HepG2 (cell line): ENCODE data around the gene CADPS. TPM values are rescaled to one million over a fixed set of nuclear protein-coding genes. Genes with fewer than 3 reads are reported as not detected.

Source experiments
- ATAC-seq: fragments of 200-7000 bp; cut with Tn5 transposase; 3 replicates; pipeline ENCODE4 v1.9.1; 2020; ENCODE audit warnings: mild to moderate bottlenecking, moderate library complexity
- BruUV-seq: library from RNA; stranded (reverse); fragments of 400-500 nt; replicated peaks from 2 replicates; lab custom pipeline; 2021; lab: Mats Ljungman, UMichigan
- CTCF ChIA-PET: fragments of 300-600 bp; formaldehyde crosslinking; extraction: SDS; loops from one replicate; lab custom pipeline; 2021; ENCODE audit warnings: low total read pairs, inconsistent platforms, low intra/inter-chr PET ratio; lab: Yijun Ruan, JAX
- POLR2A ChIA-PET: fragments of 350-600 bp; sonication (Branson Sonifier 250); formaldehyde crosslinking; loops from one replicate; lab custom pipeline; 2020; ENCODE audit warnings: antibody characterized with exemption, inconsistent platforms; lab: Yijun Ruan, JAX
- DNase-seq: peaks from one replicate; pipeline ENCODE4 v3.0.0-alpha.2; 2015; ENCODE audit warnings: low spot score
- FAIRE-seq: peaks from 3 replicates; lab custom pipeline; 2011; peaks lifted over from hg19 to GRCh38; lab: Jason Lieb, UNC
- H2AFZ ChIP-seq: one replicate; pipeline ENCODE4 v1.6.1; 2011; ENCODE audit warnings: low read length, inconsistent platforms
- H3K27ac ChIP-seq: fragments of 300-600 bp; 3 replicates; pipeline ENCODE4 v1.8.0; 2011; ENCODE audit warnings: mixed run types, mild to moderate bottlenecking, mixed read lengths, low read length, inconsistent platforms; ENCODE audit not compliant: insufficient read depth; ENCODE audit errors: extremely low read length
- H3K27me3 ChIP-seq, 2 experiments: fragments of 200-600 bp in 1 of 2; 2 replicates in 1 of 2; 3 replicates in 1 of 2; pipeline versions ENCODE4 v1.6.0 to v1.8.0; 2011; ENCODE audit warnings: low read length in 2 of 2, mild to moderate bottlenecking in 2 of 2, moderate library complexity in 2 of 2, inconsistent platforms in 1 of 2; ENCODE audit not compliant: insufficient read depth in 2 of 2, control insufficient read depth in 1 of 2
- H3K36me3 ChIP-seq, 2 experiments: fragments of 200-600 bp in 1 of 2; replicated peaks in 1 of 2; 2 replicates in 1 of 2; 3 replicates in 1 of 2; pipeline versions ENCODE4 v1.5.1 to v1.8.0; 2011; ENCODE audit warnings: low read length in 2 of 2, inconsistent platforms in 1 of 2; ENCODE audit not compliant: insufficient read depth in 2 of 2, control insufficient read depth in 1 of 2
- H3K4me1 ChIP-seq: 2 replicates; pipeline ENCODE4 v1.5.1; 2012; ENCODE audit warnings: low read length, inconsistent platforms; ENCODE audit not compliant: insufficient read depth
- H3K4me2 ChIP-seq: 2 replicates; pipeline ENCODE4 v1.6.0; 2011; ENCODE audit warnings: low read depth, low read length, inconsistent platforms
- H3K4me3 ChIP-seq, 3 experiments: fragments of 200-600 bp in 1 of 3; sonication (generic), shearing (Covaris generic) in 1 of 3; replicated peaks in 1 of 3; 2 replicates each; pipeline ENCODE4 v1.5.1; 2011 to 2016; ENCODE audit warnings: low read length in 3 of 3, inconsistent platforms in 2 of 3, low read depth in 2 of 3, mild to moderate bottlenecking in 2 of 3, control low read depth in 1 of 3, mixed read lengths in 1 of 3; ENCODE audit not compliant: insufficient read depth in 1 of 3
- H3K79me2 ChIP-seq: one replicate; pipeline ENCODE4 v1.6.1; 2011; ENCODE audit warnings: low read length, inconsistent platforms; ENCODE audit not compliant: insufficient read depth
- H3K9ac ChIP-seq: 2 replicates; pipeline ENCODE4 v1.6.0; 2011; ENCODE audit warnings: mild to moderate bottlenecking, low read depth, low read length, inconsistent platforms; ENCODE audit not compliant: insufficient read depth
- H3K9me3 ChIP-seq: 2 replicates; pipeline ENCODE4 v1.5.1; 2012; ENCODE audit warnings: mild to moderate bottlenecking, low read length
- H4K20me1 ChIP-seq: 2 replicates; pipeline ENCODE4 v1.6.0; 2011; ENCODE audit warnings: inconsistent platforms, mild to moderate bottlenecking, low read length, moderate library complexity; ENCODE audit not compliant: insufficient read depth
- BORCS8-MEF2B ChIP-seq: sonication (generic); formaldehyde crosslinking; IDR thresholded peaks from 2 replicates; pipeline ENCODE4 v1.8.0; 2022; ENCODE audit warnings: mild to moderate bottlenecking, missing genetic modification reagents
- JDP2 ChIP-seq: sonication (generic); formaldehyde crosslinking; IDR thresholded peaks from 2 replicates; pipeline ENCODE4 v1.8.1; 2022; ENCODE audit warnings: missing genetic modification reagents, borderline replicate concordance
- KLF16 ChIP-seq, 2 experiments: sonication (generic) in 1 of 2; formaldehyde crosslinking in 1 of 2; IDR thresholded peaks; 2 replicates each; pipeline versions ENCODE4 v1.6.1 to v1.8.0; 2016 to 2023; ENCODE audit warnings: missing genetic modification reagents in 2 of 2, missing compliant biosample characterization in 1 of 2
- KMT2B ChIP-seq: IDR thresholded peaks from 2 replicates; pipeline ENCODE4 v1.6.1; 2016; ENCODE audit warnings: missing genetic modification reagents, missing compliant biosample characterization
- MIER3 ChIP-seq: IDR thresholded peaks from 2 replicates; pipeline ENCODE4 v1.6.1; 2016; ENCODE audit warnings: missing compliant biosample characterization, borderline replicate concordance
- NONO ChIP-seq, 2 experiments: fragments of 450-650 bp in 1 of 2; sonication (generic) in 1 of 2; formaldehyde crosslinking in 1 of 2; IDR thresholded peaks in 1 of 2; conservative IDR thresholded peaks in 1 of 2; 2 replicates each; pipeline versions ENCODE4 v1.6.1 to v1.8.0; 2017 to 2022; ENCODE audit warnings: mild to moderate bottlenecking in 1 of 2, missing genetic modification reagents in 1 of 2, moderate library complexity in 1 of 2
- RERE ChIP-seq: IDR thresholded peaks from 2 replicates; pipeline ENCODE4 v1.6.1; 2016; ENCODE audit warnings: low read depth, missing genetic modification reagents, missing compliant biosample characterization
- YEATS2 ChIP-seq: sonication (generic); formaldehyde crosslinking; IDR thresholded peaks from 2 replicates; pipeline ENCODE4 v1.4.0; 2020; ENCODE audit warnings: missing genetic modification reagents, borderline replicate concordance
- ZFX ChIP-seq: sonication (generic); formaldehyde crosslinking; IDR thresholded peaks from 2 replicates; pipeline ENCODE4 v1.4.0; 2020; ENCODE audit warnings: mild to moderate bottlenecking, low read depth, missing genetic modification reagents, moderate library complexity
- ZNF484 ChIP-seq: sonication (generic); formaldehyde crosslinking; IDR thresholded peaks from 2 replicates; pipeline ENCODE4 v1.5.1; 2020; ENCODE audit warnings: mild to moderate bottlenecking, low read depth, missing genetic modification reagents, borderline replicate concordance
- ZNF543 ChIP-seq: sonication (generic); formaldehyde crosslinking; IDR thresholded peaks from 2 replicates; pipeline ENCODE4 v1.4.0; 2020; ENCODE audit warnings: mild to moderate bottlenecking, missing genetic modification reagents
- ZNF576 ChIP-seq: sonication (generic); formaldehyde crosslinking; IDR thresholded peaks from 2 replicates; pipeline ENCODE4 v1.4.0; 2020; ENCODE audit warnings: mild to moderate bottlenecking, missing genetic modification reagents
- WGBS: methylation state at CpG from one replicate; pipeline ENCODE4 v1.1.6; 2017; ENCODE audit warnings: low lambda C conversion rate; 5-methylcytosine and 5-hydroxymethylcytosine counted together
- in situ Hi-C: cut with HindIII; loops from 2 replicates; pipeline ENCODE4 v1.10.0; 2017; ENCODE audit warnings: low pct_unique_long_range_greater_than_20kb; ENCODE audit not compliant: extremely low pct_ligation_motif_present
- intact Hi-C: fragments of 100-400 bp; cut with micrococcal nuclease; formaldehyde crosslinking; loops from one replicate; pipeline ENCODE4 v1.10.0; 2022; ENCODE audit not compliant: unreplicated experiment
- polyA plus RNA-seq, 8 experiments: library from polyadenylated mRNA; depleted of rRNA in 3 of 8; stranded (reverse) in 7 of 8; unstranded in 1 of 8; fragments of >200 nt; fragmentation: Illumina TruSeq in 4 of 8; extraction: Trizol in 4 of 8; gene quantifications; 2 replicates each; pipeline versions ENCODE4 v1.2.1 to v1.2.3, GENCODE V29; 2011 to 2016; ENCODE audit warnings: low read depth in 4 of 8, missing spikeins in 1 of 8, mixed read lengths in 1 of 8; ENCODE audit not compliant: insufficient read depth in 1 of 8
- total RNA-seq, 5 experiments: library from RNA; depleted of rRNA; stranded (reverse); fragments of >200 nt; fragmentation: Illumina TruSeq; extraction: Trizol; gene quantifications; 2 replicates each; pipeline ENCODE4 v1.2.3, GENCODE V29; 2016; ENCODE audit warnings: low read depth in 1 of 5
- TF ChIP-seq, protein P1 (sequence below): sonication (generic); formaldehyde crosslinking; IDR thresholded peaks from 2 replicates; pipeline ENCODE4 v1.9.0; 2021; ENCODE audit warnings: missing genetic modification reagents, borderline replicate concordance
- TF ChIP-seq, protein P2 (sequence below): sonication (generic); formaldehyde crosslinking; IDR thresholded peaks from 2 replicates; pipeline ENCODE4 v1.9.0; 2021; ENCODE audit warnings: missing genetic modification reagents, borderline replicate concordance

Gene CADPS
- total and polyA plus RNA-seq, 2 of the 13 experiments (the other 11 are each of a cell fraction or from before 2014, with no cell fraction given) = not detected

- Histone ChIP-seq H3K4me3 (no peak overlapping the region), H3K4me2 (no peak overlapping the region), H3K4me1 (no peaks in the 10 kb centered on the region), H3K9ac (no peak overlapping the region), H3K9me3 (no peaks in the 10 kb centered on the region), H3K79me2 (no peaks in the 10 kb centered on the region), H3K27me3 (no peaks in the 10 kb centered on the region; a peak in 1 of 5 replicates), H3K36me3 (no peaks in the 10 kb centered on the region), H4K20me1 (no peaks in the 10 kb centered on the region), H2AFZ (no peak overlapping the region), H3K27ac (no peak overlapping the region)
- DNase-seq = no peak
- ChIA-PET POLR2A (no interaction called here), CTCF (no interaction called here)
- intact Hi-C loops = no loop called here
- no peak for FAIRE-seq
- TF ChIP-seq ZNF484 = no peak
- TF ChIP-seq ZFX (CRISPR knock-in tag) = no peak
- TF ChIP-seq KMT2B (CRISPR knock-in tag) = no peak
- TF ChIP-seq BORCS8-MEF2B = no peak
- TF ChIP-seq, protein P1, sequence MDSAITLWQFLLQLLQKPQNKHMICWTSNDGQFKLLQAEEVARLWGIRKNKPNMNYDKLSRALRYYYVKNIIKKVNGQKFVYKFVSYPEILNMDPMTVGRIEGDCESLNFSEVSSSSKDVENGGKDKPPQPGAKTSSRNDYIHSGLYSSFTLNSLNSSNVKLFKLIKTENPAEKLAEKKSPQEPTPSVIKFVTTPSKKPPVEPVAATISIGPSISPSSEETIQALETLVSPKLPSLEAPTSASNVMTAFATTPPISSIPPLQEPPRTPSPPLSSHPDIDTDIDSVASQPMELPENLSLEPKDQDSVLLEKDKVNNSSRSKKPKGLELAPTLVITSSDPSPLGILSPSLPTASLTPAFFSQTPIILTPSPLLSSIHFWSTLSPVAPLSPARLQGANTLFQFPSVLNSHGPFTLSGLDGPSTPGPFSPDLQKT (CRISPR knock-in tag) = no peak
- no peak for TF ChIP-seq JDP2
- TF ChIP-seq YEATS2 (CRISPR knock-in tag) = no peak
- TF ChIP-seq RERE (CRISPR knock-in tag) = no peak
- no peak for TF ChIP-seq ZNF576 (CRISPR knock-in tag)
- TF ChIP-seq MIER3 (CRISPR knock-in tag) = no peak
- TF ChIP-seq, protein P2, sequence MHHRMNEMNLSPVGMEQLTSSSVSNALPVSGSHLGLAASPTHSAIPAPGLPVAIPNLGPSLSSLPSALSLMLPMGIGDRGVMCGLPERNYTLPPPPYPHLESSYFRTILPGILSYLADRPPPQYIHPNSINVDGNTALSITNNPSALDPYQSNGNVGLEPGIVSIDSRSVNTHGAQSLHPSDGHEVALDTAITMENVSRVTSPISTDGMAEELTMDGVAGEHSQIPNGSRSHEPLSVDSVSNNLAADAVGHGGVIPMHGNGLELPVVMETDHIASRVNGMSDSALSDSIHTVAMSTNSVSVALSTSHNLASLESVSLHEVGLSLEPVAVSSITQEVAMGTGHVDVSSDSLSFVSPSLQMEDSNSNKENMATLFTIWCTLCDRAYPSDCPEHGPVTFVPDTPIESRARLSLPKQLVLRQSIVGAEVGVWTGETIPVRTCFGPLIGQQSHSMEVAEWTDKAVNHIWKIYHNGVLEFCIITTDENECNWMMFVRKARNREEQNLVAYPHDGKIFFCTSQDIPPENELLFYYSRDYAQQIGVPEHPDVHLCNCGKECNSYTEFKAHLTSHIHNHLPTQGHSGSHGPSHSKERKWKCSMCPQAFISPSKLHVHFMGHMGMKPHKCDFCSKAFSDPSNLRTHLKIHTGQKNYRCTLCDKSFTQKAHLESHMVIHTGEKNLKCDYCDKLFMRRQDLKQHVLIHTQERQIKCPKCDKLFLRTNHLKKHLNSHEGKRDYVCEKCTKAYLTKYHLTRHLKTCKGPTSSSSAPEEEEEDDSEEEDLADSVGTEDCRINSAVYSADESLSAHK (CRISPR knock-in tag) = no peak
- no peak for TF ChIP-seq NONO (IDR thresholded peaks at IDR 0.05)
- no peak for TF ChIP-seq NONO (CRISPR knock-in tag; conservative IDR thresholded peaks at IDR 0.05)
- TF ChIP-seq ZNF543 (CRISPR knock-in tag) = no peak
- no peak for TF ChIP-seq KLF16 (CRISPR knock-in tag; IDR thresholded peaks at IDR 0.05)
- BruUV-seq = no TSS peak
- in situ Hi-C loops = no loop called here
- WGBS = 0% methylated on average over 5 of the region's 5 CpGs
- no peak for ATAC-seq
Measured at GRCh38 chr3:62574266-62574898, 300.8 kb downstream of the CADPS start.
